GM12873 (cell line): ENCODE measurements around the gene FOXC1.
A peak's percentile ranks its signal among the peaks of the same experiment; 100 is the strongest.

Experiments used
- CTCF ChIP-seq: IDR thresholded peaks from 2 replicates; pipeline ENCODE4 v1.5.1; 2012; ENCODE audit warnings: low read depth, mild to moderate bottlenecking, moderate library complexity, low read length, control low read depth; ENCODE audit not compliant: insufficient read depth; ENCODE audit errors: missing control alignments

The FOXC1 gene

DNA sequence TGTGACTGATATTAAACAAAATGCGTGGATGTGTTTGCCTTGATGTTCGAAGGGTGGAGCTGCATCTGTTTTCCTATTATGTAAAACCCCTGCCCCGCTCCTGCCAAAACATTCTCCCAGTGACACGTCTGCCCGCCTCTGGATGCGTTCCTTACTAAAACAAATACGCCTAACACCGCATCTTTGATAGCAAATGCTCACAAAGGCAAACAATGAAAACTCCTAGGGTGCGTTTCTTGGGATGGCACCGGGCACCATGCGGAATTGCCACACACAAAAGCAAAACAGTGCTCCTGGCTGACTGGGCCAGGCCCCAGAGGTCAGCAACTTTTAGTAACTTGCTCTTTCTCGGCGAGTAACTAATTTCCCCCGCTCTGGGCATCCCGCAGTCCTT is 9.0 kb upstream of the FOXC1 start:
- no peak for TF ChIP-seq CTCF

- TF ChIP-seq CTCF = no peak
Observed at GRCh38 chr6:1601158-1602048, 8.3 kb upstream of the FOXC1 start.

GRCh38 chr6:1602049-1602713 is 7.5 kb upstream of the FOXC1 start:
- no peak for TF ChIP-seq CTCF

- no peak for TF ChIP-seq CTCF
Observed at GRCh38 chr6:1603708-1604107, 6.0 kb upstream of the FOXC1 start.

DNA sequence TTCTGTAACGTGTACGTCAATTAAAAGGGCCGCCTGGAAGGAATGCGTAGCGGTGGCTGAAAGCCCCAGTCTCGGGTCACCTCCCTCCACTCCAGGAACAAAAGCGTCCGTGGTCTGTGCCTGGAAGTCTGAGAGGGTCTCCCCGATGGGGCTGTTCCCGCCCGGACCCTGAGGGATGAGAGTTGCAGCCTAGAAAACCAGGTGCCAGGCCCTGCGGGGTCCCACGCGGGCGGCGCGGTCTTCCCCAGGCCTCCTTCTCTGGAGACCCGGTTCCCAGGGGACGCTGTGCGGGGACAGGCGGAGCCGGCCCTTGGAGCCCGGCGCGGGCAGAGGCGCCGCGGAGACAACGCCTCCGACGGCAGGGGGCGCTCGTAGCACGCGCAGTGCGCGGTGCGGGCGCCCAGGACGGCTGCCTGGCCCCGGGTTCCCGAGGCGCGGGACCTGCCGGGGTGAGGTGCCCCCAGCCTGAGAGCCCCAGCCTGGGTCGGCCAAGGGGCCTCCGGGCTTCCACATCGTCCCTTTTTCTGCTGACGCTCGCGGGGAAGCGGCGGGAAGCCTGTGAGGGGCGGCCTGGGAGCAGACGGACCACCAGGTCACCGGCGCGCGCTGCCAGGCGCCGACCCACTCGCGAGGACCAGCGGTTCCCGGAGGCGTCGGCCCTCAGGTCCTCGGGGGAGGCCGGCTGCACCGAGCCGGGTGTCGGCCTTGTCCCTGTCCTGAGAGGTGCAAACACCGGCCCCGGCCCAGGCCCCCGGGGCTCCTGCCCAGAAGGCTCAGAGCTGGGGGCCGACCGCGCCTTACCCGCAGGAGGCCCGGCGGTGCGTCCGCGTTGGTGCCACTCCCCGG is 5.3 kb upstream of the FOXC1 start:
- peak; percentile 88 for TF ChIP-seq CTCF

- TF ChIP-seq CTCF = no peak
Observed at GRCh38 chr6:1605004-1605892, 4.5 kb upstream of the FOXC1 start.
